GM21528 (cell line): ENCODE data around the gene IRF5.
"Not testable (repeated sequence)": the region's sequence is repeated elsewhere in the genome, so short reads cannot be mapped to it uniquely, and the experiment has no call there.

Experiments
- ATAC-seq: cut with Tn5 transposase; IDR thresholded peaks from one replicate; pipeline ENCODE4 v1.9.1; 2021; ENCODE audit warnings: mild to moderate bottlenecking, moderate library complexity; ENCODE audit not compliant: unreplicated experiment, low FRiP score

The IRF5 gene

DNA sequence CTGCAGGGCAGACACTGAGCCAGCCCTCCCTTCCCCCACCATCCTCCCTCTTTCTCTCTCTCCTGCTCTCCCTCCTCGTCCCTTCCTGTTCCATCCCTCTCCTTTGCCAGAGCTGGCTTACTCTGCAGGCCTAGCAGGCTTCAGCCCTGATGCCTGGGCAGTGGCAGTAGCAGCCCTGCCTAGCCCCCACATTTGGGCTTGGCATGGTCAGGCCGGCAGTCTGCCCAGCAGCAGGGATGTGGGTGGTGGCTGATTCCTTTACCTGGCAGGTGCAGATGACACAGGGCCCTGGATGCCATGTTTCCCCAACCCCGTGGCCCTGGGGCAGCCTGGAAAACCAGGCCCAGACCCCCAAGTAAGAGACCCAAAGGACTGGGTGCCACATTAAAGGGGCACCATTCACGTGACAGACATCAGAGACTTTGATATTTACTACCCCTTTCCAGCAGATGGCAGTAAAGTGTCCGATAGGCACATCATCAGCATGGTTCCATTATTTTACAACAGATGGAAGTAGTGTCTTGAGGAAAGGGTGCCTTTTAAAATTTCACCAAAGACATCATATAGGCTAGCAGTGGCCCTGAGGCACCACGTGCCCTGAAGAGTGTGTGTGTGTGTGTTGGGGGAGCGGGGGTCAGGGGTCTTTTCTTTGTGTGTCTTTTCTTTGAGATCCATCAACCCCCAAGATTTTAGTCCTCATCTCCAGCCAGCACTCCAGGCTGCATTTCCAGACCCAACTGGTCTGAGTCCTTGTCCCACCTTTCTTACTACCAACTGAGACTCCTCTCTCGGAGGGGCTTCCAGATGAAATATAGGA is 33.1 kb upstream of the IRF5 start:
- no peak for ATAC-seq

GRCh38 chr7:128906001-128906765 is 31.5 kb upstream of the IRF5 start:
- ATAC-seq: no peak

GRCh38 chr7:128906766-128907559 is 30.8 kb upstream of the IRF5 start:
- no peak for ATAC-seq

DNA sequence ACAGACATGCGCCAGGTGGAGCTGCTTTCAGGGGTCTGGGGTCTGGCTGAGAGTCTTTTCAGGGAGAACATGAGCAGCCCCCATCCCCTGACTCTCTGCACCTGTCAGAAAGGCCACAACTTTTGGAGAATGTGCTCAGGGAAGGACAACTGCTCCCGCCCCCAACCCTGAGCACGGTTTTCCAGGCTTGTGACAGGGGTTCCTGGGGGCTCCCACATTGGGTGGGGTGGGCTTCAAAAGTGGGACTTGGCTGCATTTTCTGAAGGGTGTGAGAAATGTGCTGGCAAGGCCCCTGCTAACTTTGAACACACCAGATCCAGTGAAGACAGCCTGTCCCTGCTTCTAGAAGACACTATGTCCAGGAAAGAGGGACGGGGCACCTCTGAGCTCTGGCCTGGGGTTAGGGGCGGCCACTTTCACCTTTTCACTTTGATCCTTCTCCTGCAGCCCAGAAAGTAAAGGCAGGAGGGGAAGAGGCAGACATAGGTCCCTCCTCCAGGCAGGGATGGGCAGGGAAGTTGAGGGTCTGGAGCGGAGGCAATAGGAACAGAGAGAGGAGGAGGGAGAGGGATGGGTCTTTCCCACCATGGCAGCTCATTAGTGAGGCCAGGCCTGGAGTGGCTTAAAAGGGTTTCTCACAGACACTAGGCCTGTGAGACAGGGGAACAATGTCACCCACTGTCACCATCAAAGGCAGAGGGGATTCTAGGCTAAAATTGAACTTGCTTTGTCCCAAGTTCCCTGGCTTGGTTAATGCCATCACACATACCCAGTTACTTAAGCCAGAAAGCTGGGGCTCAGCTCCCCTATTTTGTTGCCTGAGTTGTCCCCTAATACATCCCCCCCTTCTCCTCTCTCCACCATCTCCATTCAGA is 28.7 kb upstream of the IRF5 start:
- no peak for ATAC-seq

- no peak for ATAC-seq
Measured at GRCh38 chr7:128909625-128910568, 27.8 kb upstream of the IRF5 start.

- ATAC-seq: no peak
Measured at GRCh38 chr7:128910569-128910945, 27.2 kb upstream of the IRF5 start, which contains the start of gene KCP. Gene KCP, minus strand, starts transcription at chr7:128910709. Its CDS starts 33 bp downstream, at chr7:128910676.

- ATAC-seq: no peak
Measured at GRCh38 chr7:128911423-128912031, 26.2 kb upstream of the IRF5 start.

DNA sequence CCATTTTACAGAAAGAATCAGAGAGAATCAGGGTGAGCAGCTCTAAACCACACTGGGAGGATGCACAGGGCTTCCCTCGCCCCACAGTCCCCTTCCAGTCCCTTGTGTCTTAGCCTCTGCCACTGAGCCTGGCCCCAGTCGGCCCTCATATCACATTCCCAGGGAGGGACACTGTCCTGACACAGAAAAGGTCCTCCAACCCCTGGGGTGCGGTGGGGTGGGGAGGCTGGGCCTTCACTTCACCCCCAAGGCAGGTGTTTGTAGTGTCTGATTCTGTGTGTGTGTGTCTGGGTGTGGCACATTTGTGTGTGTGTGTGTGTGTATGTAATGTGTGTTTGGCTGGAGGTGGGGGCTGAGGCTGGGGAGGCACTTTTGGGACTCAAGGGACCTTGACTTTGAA is 25.4 kb upstream of the IRF5 start:
- no peak for ATAC-seq

GRCh38 chr7:128912709-128913495 is 24.8 kb upstream of the IRF5 start:
- ATAC-seq: not testable (repeated sequence)

GRCh38 chr7:128913870-128914565 is 23.7 kb upstream of the IRF5 start:
- no peak for ATAC-seq

GRCh38 chr7:128914566-128915151 is 23.1 kb upstream of the IRF5 start:
- no peak for ATAC-seq

DNA sequence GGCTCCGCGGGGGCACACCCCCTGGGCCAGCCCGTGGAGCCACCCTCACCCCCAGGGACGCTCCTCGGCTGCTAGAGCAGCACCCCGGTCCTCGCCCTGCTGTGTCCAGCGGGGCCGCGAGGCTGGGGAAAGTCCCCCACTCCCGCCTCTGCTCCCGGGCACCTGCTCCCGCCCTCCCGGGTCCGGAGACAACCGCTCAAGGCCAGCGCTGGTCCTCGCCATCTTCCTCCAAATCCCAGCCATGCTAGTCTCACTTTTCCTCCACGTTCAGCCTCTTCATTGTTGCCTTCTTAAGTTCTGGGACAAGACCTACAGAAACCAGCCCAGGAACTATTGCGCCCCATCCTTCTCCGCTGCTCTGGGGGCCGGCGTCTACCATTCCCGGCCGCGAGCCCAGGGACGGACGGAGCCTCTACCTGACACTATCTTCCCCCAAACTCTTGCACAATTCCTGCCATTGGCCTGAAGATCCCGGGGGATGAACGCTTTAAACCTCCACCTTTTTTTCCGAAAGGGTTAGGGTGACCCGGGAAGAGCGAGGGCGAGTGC is 22.4 kb upstream of the IRF5 start:
- no peak for ATAC-seq

- ATAC-seq: no peak
Measured at GRCh38 chr7:128915841-128916642, 21.7 kb upstream of the IRF5 start.

DNA sequence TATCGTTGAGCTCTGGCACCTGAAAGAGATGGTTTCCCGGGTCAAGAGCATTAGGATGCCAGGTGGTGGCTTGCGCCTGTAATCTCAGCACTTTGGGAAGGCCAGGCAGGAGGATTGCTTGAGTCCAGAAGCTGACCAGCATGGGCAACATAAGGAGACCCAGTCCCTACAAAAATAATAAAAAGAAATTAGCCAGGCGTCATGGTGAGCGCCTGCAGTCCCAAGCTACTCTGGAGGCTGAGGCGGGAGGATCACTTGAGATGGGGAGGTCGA is 21.1 kb upstream of the IRF5 start:
- ATAC-seq: no peak

- ATAC-seq: no peak
Measured at GRCh38 chr7:128917122-128917521, 20.6 kb upstream of the IRF5 start.
